ENCODE measurements around the gene INO80C. TPM values are rescaled to one million over a fixed set of nuclear protein-coding genes. Genes with fewer than 3 reads are reported as not detected.

The INO80C gene
- total RNA-seq, 1 experiment from 2014 or later, result 51.1 TPM

GRCh38 chr18:35426786-35427185, 71.0 kb downstream of the INO80C start:
- no peak for DNase-seq
- Histone ChIP-seq H3K9me3 (ENCODE audit: control insufficient read depth, low read depth, low read length) (no peaks in the 10 kb centered on the region), H4K20me1 (ENCODE audit: control insufficient read depth, insufficient read depth, insufficient read length) (no peaks in the 10 kb centered on the region), H3T11ph (ENCODE audit: low read length) (no peak overlapping the region), H3K23me2 (ENCODE audit: insufficient read length, low read depth, low read length, poor library complexity, severe bottlenecking) (no peaks in the 10 kb centered on the region), H4K8ac (replicated peaks; ENCODE audit: insufficient read length, low read depth, low read length) (no peak overlapping the region), H3K79me2 (ENCODE audit: insufficient read depth, low read length) (no peaks in the 10 kb centered on the region), H3K14ac (ENCODE audit: insufficient read depth, low read length) (no peak overlapping the region), H3K4me1 (ENCODE audit: insufficient read depth, low read length) (no peaks in the 10 kb centered on the region), H3K56ac (ENCODE audit: insufficient read length, low read depth, low read length) (no peak overlapping the region), H2BK15ac (ENCODE audit: low read depth, low read length) (no peak overlapping the region), H3K18ac (ENCODE audit: insufficient read length, low read depth, low read length) (no peak overlapping the region), H3K9ac (ENCODE audit: extremely low read depth, insufficient read length, low read length) (no peak overlapping the region), H2BK20ac (ENCODE audit: low read depth, low read length, poor library complexity, severe bottlenecking) (no peak overlapping the region), H4K91ac (ENCODE audit: insufficient read length, low read depth, low read length) (no peak overlapping the region), H3K4me2 (ENCODE audit: insufficient read depth, insufficient read length, low read length) (no peak overlapping the region), H3K23ac (ENCODE audit: insufficient read length, low read depth, low read length) (no peak overlapping the region), H2AFZ (ENCODE audit: low read length) (no peak overlapping the region), H4K5ac (ENCODE audit: insufficient read length, low read depth, low read length) (no peak overlapping the region), H2BK5ac (ENCODE audit: insufficient read length, low read length) (no peak overlapping the region), H3K27ac (ENCODE audit: insufficient read length, low read depth, low read length) (no peak overlapping the region), H3K4ac (ENCODE audit: low read depth, low read length) (no peak overlapping the region), H3K27me3 (ENCODE audit: insufficient read depth, low read length) (no peaks in the 10 kb centered on the region), H2AK5ac (ENCODE audit: insufficient read length, low read length) (no peak overlapping the region), H2BK120ac (ENCODE audit: low read depth, low read length, poor library complexity, severe bottlenecking) (no peak overlapping the region), H2BK12ac (ENCODE audit: insufficient read length, low read depth, low read length) (no peak overlapping the region), H3K79me1 (ENCODE audit: insufficient read depth, low read depth, low read length, poor library complexity, severe bottlenecking) (no peaks in the 10 kb centered on the region)
- no CpG with 5 or more reads among the region's 5 CpGs for WGBS (ENCODE audit: extremely low coverage, insufficient read length, low lambda C conversion rate)
- Mint-ChIP-seq H3K27ac (no peak overlapping the region), H3K4me1 (peaks cover 14 to 17% of the 10 kb centered on the region in 2 experiments), H3K36me3 (ENCODE audit: insufficient read depth in 1 of 3, low read depth in 3 of 3) (no peaks in the 10 kb centered on the region; a peak in 1 of 7 replicates), H3K4me3 (no peak overlapping the region), H3K9me3 (no peaks in the 10 kb centered on the region), H3K27me3 (ENCODE audit: low read depth) (peaks cover 2% of the 10 kb centered on the region; the same call in 1 of the 2 replicates)
- no peak for TF ChIP-seq CTCF (conservative IDR thresholded peaks at IDR 0.05)
